A549 (cell line): ENCODE results near the gene CREB5. TPM values are rescaled to one million over a fixed set of nuclear protein-coding genes. Genes with fewer than 3 reads are reported as not detected.

Source experiments
- ATAC-seq, 2 experiments: fragments of 200-7000 bp in 1 of 2; fragments of >200 bp in 1 of 2; cut with Nextera tagmentation in 1 of 2; cut with Tn5 transposase in 1 of 2; 3 replicates each; pipeline versions ENCODE4 v1.8.0 to v1.9.1; 2018 to 2020; ENCODE audit warnings: mild to moderate bottlenecking in 1 of 2, moderate library complexity in 1 of 2
- CTCF ChIA-PET: fragments of 300-600 bp; sonication (Branson Sonifier 250); formaldehyde crosslinking; extraction: SDS; loops from one replicate; lab custom pipeline; 2021; ENCODE audit warnings: antibody characterized with exemption, inconsistent platforms; lab: Yijun Ruan, JAX
- POLR2A ChIA-PET: fragments of 350-600 bp; formaldehyde crosslinking; extraction: SDS; loops from one replicate; lab custom pipeline; 2021; ENCODE audit warnings: antibody characterized with exemption, inconsistent platforms; lab: Yijun Ruan, JAX
- DNase-seq, 2 experiments: peaks; one replicate each; pipeline versions ENCODE4 v3.0.0 to v3.0.0-alpha.2; 2011 to 2016; ENCODE audit warnings: low read depth in 1 of 2, low spot score in 1 of 2
- FAIRE-seq: peaks from 2 replicates; lab custom pipeline; 2011; peaks lifted over from hg19 to GRCh38; lab: Jason Lieb, UNC
- H3K27ac ChIP-seq, 2 experiments: fragments of >200 bp; sonication (Bioruptor Twin); formaldehyde crosslinking; 3 replicates each; pipeline ENCODE4 v1.5.1; 2016 to 2017
- H3K4me1 ChIP-seq: fragments of >200 bp; sonication (Bioruptor Twin); formaldehyde crosslinking; 3 replicates; pipeline ENCODE4 v1.6.1; 2016
- H3K4me2 ChIP-seq: fragments of >200 bp; sonication (Bioruptor Twin); formaldehyde crosslinking; 3 replicates; pipeline ENCODE4 v1.6.1; 2016
- H3K4me3 ChIP-seq: fragments of >200 bp; sonication (Bioruptor Twin); formaldehyde crosslinking; 3 replicates; pipeline ENCODE4 v1.5.1; 2016
- H3K9me3 ChIP-seq: fragments of >200 bp; sonication (Bioruptor Twin); formaldehyde crosslinking; 3 replicates; pipeline ENCODE4 v1.6.1; 2016
- BHLHE40 ChIP-seq: IDR thresholded peaks from 2 replicates; pipeline ENCODE4 v1.6.1; 2012; ENCODE audit warnings: low read depth, low read length, inconsistent platforms
- CBX2 ChIP-seq: fragments of 200-600 bp; sonication (generic); IDR thresholded peaks from 2 replicates; pipeline ENCODE4 v1.6.1; 2016; ENCODE audit warnings: low read depth, mild to moderate bottlenecking, borderline replicate concordance
- CHD2 ChIP-seq: fragments of 150-350 bp; IDR thresholded peaks from 2 replicates; pipeline ENCODE4 v1.6.1; 2014; ENCODE audit warnings: low read length; ENCODE audit not compliant: partially characterized antibody
- EP300 ChIP-seq, 2 experiments: fragments of >200 bp; sonication (Bioruptor Twin); formaldehyde crosslinking; IDR thresholded peaks; 2 replicates in 1 of 2; 3 replicates in 1 of 2; pipeline ENCODE4 v1.6.1; 2016 to 2017
- GATA3 ChIP-seq: IDR thresholded peaks from 2 replicates; pipeline ENCODE4 v1.6.1; 2012; ENCODE audit warnings: borderline replicate concordance
- HEYL ChIP-seq: fragments of 250-450 bp; sonication (Bioruptor Pico); IDR thresholded peaks from 2 replicates; pipeline ENCODE4 v1.8.0; 2021; ENCODE audit warnings: mild to moderate bottlenecking, moderate library complexity
- HOXA7 ChIP-seq: fragments of 250-450 bp; sonication (Bioruptor Pico); IDR thresholded peaks from 2 replicates; pipeline ENCODE4 v1.5.0; 2020; ENCODE audit warnings: mild to moderate bottlenecking, moderate library complexity
- HOXB13 ChIP-seq: fragments of 250-450 bp; sonication (Bioruptor Pico); IDR thresholded peaks from 2 replicates; pipeline ENCODE4 v1.5.0; 2020; ENCODE audit warnings: low read depth, mild to moderate bottlenecking, moderate library complexity
- HOXB5 ChIP-seq: fragments of 250-450 bp; sonication (Bioruptor Pico); IDR thresholded peaks from 2 replicates; pipeline ENCODE4 v1.5.0; 2020; ENCODE audit warnings: mild to moderate bottlenecking, moderate library complexity
- JUN ChIP-seq, 2 experiments: fragments of >200 bp; sonication (Bioruptor Twin); formaldehyde crosslinking; IDR thresholded peaks; 2 replicates in 1 of 2; 3 replicates in 1 of 2; pipeline ENCODE4 v1.6.1; 2016 to 2017
- JUNB ChIP-seq: fragments of >200 bp; sonication (Bioruptor Twin); formaldehyde crosslinking; IDR thresholded peaks from 2 replicates; pipeline ENCODE4 v1.6.1; 2016
- KDM1A ChIP-seq: fragments of 200-600 bp; sonication (generic); IDR thresholded peaks from 2 replicates; pipeline ENCODE4 v1.6.1; 2016; ENCODE audit warnings: low read depth, mild to moderate bottlenecking
- MAFK ChIP-seq: fragments of 450-650 bp; IDR thresholded peaks from 2 replicates; pipeline ENCODE4 v1.6.1; 2014; ENCODE audit not compliant: partially characterized antibody
- MAZ ChIP-seq: fragments of 150-350 bp; IDR thresholded peaks from 2 replicates; pipeline ENCODE4 v1.6.1; 2014; ENCODE audit warnings: antibody characterized with exemption, low read depth, low read length, borderline replicate concordance
- NPAS2 ChIP-seq: fragments of 250-450 bp; sonication (Bioruptor Pico); IDR thresholded peaks from 2 replicates; pipeline ENCODE4 v1.8.0; 2022; ENCODE audit warnings: mild to moderate bottlenecking, moderate library complexity, borderline replicate concordance
- POLR2A ChIP-seq: IDR thresholded peaks from 2 replicates; pipeline ENCODE4 v1.6.1; 2012; ENCODE audit warnings: mild to moderate bottlenecking, low read length
- RARB ChIP-seq: fragments of 250-450 bp; sonication (Bioruptor Pico); IDR thresholded peaks from 2 replicates; pipeline ENCODE4 v1.8.0; 2021; ENCODE audit warnings: mild to moderate bottlenecking, moderate library complexity
- RCOR1 ChIP-seq: fragments of 150-350 bp; IDR thresholded peaks from 2 replicates; pipeline ENCODE4 v1.6.1; 2014; ENCODE audit warnings: antibody characterized with exemption, low read length, low read depth
- RFX5 ChIP-seq: fragments of 450-650 bp; IDR thresholded peaks from 2 replicates; pipeline ENCODE4 v1.7.1; 2014; ENCODE audit warnings: antibody characterized with exemption, mild to moderate bottlenecking, moderate library complexity
- SREBF2 ChIP-seq: fragments of 450-650 bp; IDR thresholded peaks from 2 replicates; pipeline ENCODE4 v1.6.1; 2014; ENCODE audit warnings: mild to moderate bottlenecking, moderate library complexity
- TFCP2L1 ChIP-seq: fragments of 250-450 bp; sonication (Bioruptor Pico); IDR thresholded peaks from 2 replicates; pipeline ENCODE4 v1.5.0; 2021; ENCODE audit warnings: mild to moderate bottlenecking
- TP53 ChIP-seq: fragments of 250-450 bp; sonication (Bioruptor Pico); IDR thresholded peaks from 2 replicates; pipeline ENCODE4 v1.5.0; 2021; ENCODE audit warnings: mild to moderate bottlenecking, moderate library complexity
- ZNF302 ChIP-seq: fragments of 250-450 bp; sonication (Bioruptor Pico); IDR thresholded peaks from 2 replicates; pipeline ENCODE4 v1.9.0; 2021; ENCODE audit warnings: inconsistent platforms, mild to moderate bottlenecking, moderate library complexity
- ZSCAN20 ChIP-seq: fragments of 250-450 bp; sonication (Bioruptor Pico); IDR thresholded peaks from 2 replicates; pipeline ENCODE4 v1.8.0; 2022; ENCODE audit warnings: mild to moderate bottlenecking, moderate library complexity
- WGBS: methylation state at CpG from one replicate; pipeline ENCODE4 v1.1.6; 2017; ENCODE audit errors: missing lambda C conversion rate; 5-methylcytosine and 5-hydroxymethylcytosine counted together
- polyA plus RNA-seq, 4 experiments: library from polyadenylated mRNA; depleted of rRNA in 3 of 4; stranded (reverse); fragments of >200 nt; fragmentation: RNase III in 1 of 4; extraction: RNeasy Plus Mini Kit Qiagen cat#74134 plus additional on column Dnase treatment in 1 of 4; gene quantifications; 2 replicates in 3 of 4; 3 replicates in 1 of 4; pipeline ENCODE4 v1.2.3, GENCODE V29; 2011 to 2017
- TF ChIP-seq, protein P1 (sequence below): fragments of 250-450 bp; sonication (Bioruptor Pico); IDR thresholded peaks from 2 replicates; pipeline ENCODE4 v1.5.0; 2020; ENCODE audit warnings: low read depth, mild to moderate bottlenecking, moderate library complexity
- TF ChIP-seq, protein P2 (sequence below): fragments of 450-650 bp; IDR thresholded peaks from 2 replicates; pipeline ENCODE4 v1.6.1; 2014; ENCODE audit warnings: antibody characterized with exemption

CREB5 gene
- polyA plus RNA-seq, 2 of the 4 experiments (the other 2 are of a cell fraction) = 0.61 to 1.5 TPM

DNA sequence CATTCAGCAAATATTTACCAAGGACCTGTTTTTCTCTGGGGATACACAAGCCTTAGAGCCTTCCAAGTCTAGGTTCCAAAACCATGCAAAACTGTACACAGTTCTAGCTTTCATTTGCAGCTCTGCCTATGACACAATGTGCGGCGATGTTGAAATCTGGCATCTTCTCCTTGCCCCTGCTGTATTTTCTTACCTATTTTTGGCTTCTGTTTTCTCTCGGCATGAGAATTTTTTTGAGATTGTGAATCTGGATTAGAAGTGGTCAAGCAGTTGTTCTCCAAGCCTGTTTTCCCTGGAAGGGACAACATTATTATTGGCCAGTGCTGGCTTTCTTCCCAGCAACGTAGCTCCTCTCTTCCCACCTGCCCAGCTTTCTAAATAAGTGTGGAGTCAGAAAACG is 176.3 kb downstream of the CREB5 start:
- no peaks in the 10 kb centered on the region for H3K4me1 ChIP-seq
- H3K27ac ChIP-seq = no peak overlapping the region
- no peak overlapping the region for H3K4me3 ChIP-seq
- TF ChIP-seq ZNF302 = no peak
- TF ChIP-seq EP300 (IDR thresholded peaks at IDR 0.05) = no peak
- TF ChIP-seq TFCP2L1 (CRISPR knock-in tag) = no peak
- no peak for TF ChIP-seq MAZ
- TF ChIP-seq RARB (CRISPR knock-in tag) = no peak
- TF ChIP-seq KDM1A = no peak
- TF ChIP-seq JUNB = no peak
- TF ChIP-seq RCOR1 = no peak
- TF ChIP-seq HOXB13 (CRISPR knock-in tag) = no peak
- TF ChIP-seq NPAS2 = no peak
- no peak for TF ChIP-seq HOXA7 (CRISPR knock-in tag)
- TF ChIP-seq GATA3 = no peak
- FAIRE-seq = no peak
- no peak for DNase-seq
- no peak overlapping the region for H3K4me2 ChIP-seq
- H3K9me3 ChIP-seq = no peaks in the 10 kb centered on the region
- WGBS = 45% methylated on average over 5 of the region's 5 CpGs
- ATAC-seq = no peak
- ChIA-PET POLR2A (no interaction called here), CTCF (no interaction called here)

DNA sequence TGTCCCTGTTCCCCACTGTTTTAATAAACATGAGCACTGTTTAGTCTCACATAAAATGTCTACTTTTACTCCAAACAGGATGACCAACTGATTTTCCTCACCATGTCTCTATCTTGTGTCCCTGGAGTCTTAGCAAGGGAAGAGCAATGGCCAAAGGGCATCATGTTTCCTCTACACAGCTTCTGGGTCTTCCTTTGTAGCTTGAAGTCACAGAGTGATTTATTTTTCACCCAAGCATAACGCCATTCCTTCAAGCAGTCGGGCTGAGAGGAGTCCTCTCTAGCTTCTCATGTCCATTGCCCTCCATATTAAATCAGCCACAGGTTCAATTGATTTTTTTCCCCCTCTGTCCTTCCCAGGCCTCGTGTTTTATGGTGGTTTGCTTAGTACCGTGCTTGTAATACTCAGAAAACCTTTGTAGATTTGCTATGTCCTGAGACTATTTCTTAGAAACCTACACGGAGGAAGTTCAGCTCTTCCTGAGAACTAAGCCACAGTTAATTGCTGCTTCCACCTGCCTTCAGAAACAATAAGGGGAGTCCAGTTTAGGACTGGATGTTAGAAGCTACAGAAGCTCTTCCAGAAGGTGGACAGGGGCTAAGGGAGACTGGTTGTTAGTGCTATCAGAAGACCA is 178.8 kb downstream of the CREB5 start:
- 23% methylated on average over 5 of the region's 5 CpGs for WGBS
- Histone ChIP-seq H3K9me3 (no peaks in the 10 kb centered on the region), H3K4me1 (no peaks in the 10 kb centered on the region), H3K27ac (no peak overlapping the region), H3K4me3 (no peak overlapping the region)
- POLR2A ChIA-PET = no interaction called here
- CTCF ChIA-PET = interaction anchor here (0.6 to 1.8 kb wide), 2 partner anchors 13 to 201 kb away, joined by 3 to 5 read pairs; no protein-coding TSS in a partner anchor
- ATAC-seq (no peak), DNase-seq (no peak)
- no peak for TF ChIP-seq CHD2
- TF ChIP-seq, protein P1, sequence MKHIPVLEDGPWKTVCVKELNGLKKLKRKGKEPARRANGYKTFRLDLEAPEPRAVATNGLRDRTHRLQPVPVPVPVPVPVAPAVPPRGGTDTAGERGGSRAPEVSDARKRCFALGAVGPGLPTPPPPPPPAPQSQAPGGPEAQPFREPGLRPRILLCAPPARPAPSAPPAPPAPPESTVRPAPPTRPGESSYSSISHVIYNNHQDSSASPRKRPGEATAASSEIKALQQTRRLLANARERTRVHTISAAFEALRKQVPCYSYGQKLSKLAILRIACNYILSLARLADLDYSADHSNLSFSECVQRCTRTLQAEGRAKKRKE = no peak
- TF ChIP-seq TP53 (CRISPR knock-in tag) = no peak
- TF ChIP-seq RFX5 = no peak
- no peak for TF ChIP-seq HEYL
- TF ChIP-seq ZSCAN20 (CRISPR knock-in tag) = no peak
- no peak for TF ChIP-seq MAFK
- TF ChIP-seq BHLHE40 = no peak
- TF ChIP-seq, protein P2, sequence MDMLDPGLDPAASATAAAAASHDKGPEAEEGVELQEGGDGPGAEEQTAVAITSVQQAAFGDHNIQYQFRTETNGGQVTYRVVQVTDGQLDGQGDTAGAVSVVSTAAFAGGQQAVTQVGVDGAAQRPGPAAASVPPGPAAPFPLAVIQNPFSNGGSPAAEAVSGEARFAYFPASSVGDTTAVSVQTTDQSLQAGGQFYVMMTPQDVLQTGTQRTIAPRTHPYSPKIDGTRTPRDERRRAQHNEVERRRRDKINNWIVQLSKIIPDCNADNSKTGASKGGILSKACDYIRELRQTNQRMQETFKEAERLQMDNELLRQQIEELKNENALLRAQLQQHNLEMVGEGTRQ = no peak
- TF ChIP-seq, all 56 proteins: peak for 0
- no peak overlapping the region for H3K4me2 ChIP-seq
- FAIRE-seq = no peak

DNA sequence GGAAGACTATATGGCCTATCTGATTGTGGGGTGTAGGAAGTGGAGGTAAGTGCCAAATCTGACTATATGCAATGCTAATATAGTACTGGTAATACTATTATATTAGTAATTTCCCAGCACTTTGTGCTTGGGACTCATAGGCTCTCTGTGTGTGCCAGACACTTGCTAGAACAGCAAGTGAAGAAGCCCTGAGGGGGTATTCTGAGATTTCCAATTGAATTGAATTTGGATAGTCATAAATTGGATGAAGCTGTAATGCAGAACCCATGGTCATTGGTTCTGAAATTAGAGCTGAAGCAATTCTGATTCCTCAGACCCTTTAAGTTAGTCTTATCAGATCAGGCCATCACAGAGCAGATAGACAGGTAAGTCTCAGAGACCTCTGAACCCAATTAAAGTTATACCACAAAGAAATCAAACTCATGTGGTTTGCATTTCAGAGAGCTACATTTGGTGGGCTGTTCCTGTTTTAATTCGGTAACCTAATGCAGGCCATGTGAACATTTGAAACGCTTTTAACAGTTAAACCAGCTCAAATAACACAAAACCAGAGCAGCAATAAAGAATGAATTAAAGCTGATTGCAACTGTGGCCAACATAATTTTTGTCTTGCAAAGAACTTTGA is 179.5 kb downstream of the CREB5 start:
- ChIA-PET CTCF (interaction anchor here (0.6 to 1.8 kb wide), 3 partner anchors 13 to 330 kb away, joined by 3 to 5 read pairs (median 3); no protein-coding TSS in a partner anchor), POLR2A (no interaction called here)
- no peak for TF ChIP-seq SREBF2
- no peak for TF ChIP-seq NPAS2
- no peak for TF ChIP-seq HOXB5 (CRISPR knock-in tag)
- no peak for TF ChIP-seq GATA3
- no peak for TF ChIP-seq CBX2
- no peak for TF ChIP-seq EP300 (IDR thresholded peaks at IDR 0.05)
- TF ChIP-seq, protein P1 = no peak
- TF ChIP-seq POLR2A = no peak
- no peak for TF ChIP-seq JUNB
- no peak for TF ChIP-seq JUN (IDR thresholded peaks at IDR 0.05)
- TF ChIP-seq, all 56 proteins: peak for 0
- Histone ChIP-seq H3K4me1 (no peaks in the 10 kb centered on the region), H3K4me3 (no peak overlapping the region), H3K9me3 (no peaks in the 10 kb centered on the region), H3K27ac (no peak overlapping the region), H3K4me2 (no peak overlapping the region)
- ATAC-seq (no peak), FAIRE-seq (no peak), DNase-seq (no peak)
- WGBS = 67% methylated on average over 2 of the region's 2 CpGs
